ENCODE data around the gene LRRC73.

GRCh38 chr6:43505718-43506117, 4.4 kb downstream of the LRRC73 start:
- no peak for TF ChIP-seq CTCF (IDR thresholded peaks at IDR 0.05 in 8 of 11, conservative IDR thresholded peaks at IDR 0.05 in 3 of 11)
- no peak for TF ChIP-seq POLR2A (IDR thresholded peaks at IDR 0.05)

Data from spleen (tissue), 7 donors.